Astrocyte (in vitro differentiated cells and primary cell): ENCODE results near the gene RNASE9.

Experiments used
- CTCF ChIP-seq: IDR thresholded peaks from 2 replicates; pipeline ENCODE4 v1.5.1; 2011; ENCODE audit warnings: low read depth, mild to moderate bottlenecking, inconsistent platforms, low read length, moderate library complexity; ENCODE audit not compliant: insufficient read depth
- EZH2 ChIP-seq: IDR thresholded peaks from 2 replicates; pipeline ENCODE4 v1.6.1; 2012; ENCODE audit warnings: mild to moderate bottlenecking, low read length, inconsistent platforms; ENCODE audit not compliant: insufficient read depth

GRCh38 chr14:20583142-20583541 lies 22.3 kb upstream of the RNASE9 start:
- no peak for TF ChIP-seq EZH2
- no peak for TF ChIP-seq CTCF
